Gastrocnemius medialis (tissue), 4 donors: Measurements from ENCODE around the gene MARCHF11. TPM values are rescaled to one million over a fixed set of nuclear protein-coding genes. Genes with fewer than 3 reads are reported as not detected.

Experiments
- ATAC-seq, 2 donors: fragments of 150-250 bp; one replicate each; pipeline ENCODE4 v1.9.1; 2016
- DNase-seq, 2 donors: peaks; one replicate each; pipeline ENCODE4 v3.0.0-alpha.2; 2019
- H3K27ac ChIP-seq, 4 donors: fragments of 200-600 bp; sonication (generic); 1 replicate in 1 of 4; 2 replicates in 3 of 4; pipeline ENCODE4 v1.5.1; 2016 to 2018; ENCODE audit warnings: mild to moderate bottlenecking in 2 of 4, moderate library complexity in 1 of 4
- H3K27me3 ChIP-seq, 3 donors: fragments of 200-600 bp; sonication (generic) in 2 of 3; 1 replicate in 1 of 3; 2 replicates in 2 of 3; pipeline versions ENCODE4 v1.5.1 to v1.6.0; 2016 to 2019; ENCODE audit warnings: mild to moderate bottlenecking in 1 of 3, moderate library complexity in 1 of 3
- H3K36me3 ChIP-seq, 2 donors: fragments of 200-600 bp; sonication (generic) in 1 of 2; one replicate each; pipeline ENCODE4 v1.5.1; 2017 to 2018
- H3K4me1 ChIP-seq, 2 donors: fragments of 200-600 bp; sonication (generic) in 1 of 2; one replicate each; pipeline ENCODE4 v1.5.1; 2016 to 2017; ENCODE audit warnings: mild to moderate bottlenecking in 2 of 2
- H3K4me3 ChIP-seq, 4 donors: fragments of 200-600 bp; sonication (generic) in 3 of 4; 1 replicate in 1 of 4; 2 replicates in 3 of 4; pipeline ENCODE4 v1.5.1; 2016 to 2019; ENCODE audit warnings: mild to moderate bottlenecking in 2 of 4
- H3K9me3 ChIP-seq, 3 donors: fragments of 200-600 bp; sonication (generic) in 2 of 3; 1 replicate in 1 of 3; 2 replicates in 2 of 3; pipeline ENCODE4 v1.5.1; 2016 to 2019
- CTCF ChIP-seq, 5 experiments: fragments of 450-650 bp in 3 of 5; fragments of 200-600 bp in 2 of 5; sonication (generic) in 2 of 5; IDR thresholded peaks in 4 of 5; conservative IDR thresholded peaks in 1 of 5; 1 replicate in 4 of 5; 2 replicates in 1 of 5; pipeline ENCODE4 v1.5.1; 2016 to 2019; ENCODE audit warnings: antibody characterized with exemption in 5 of 5, mild to moderate bottlenecking in 3 of 5, moderate library complexity in 3 of 5
- POLR2A ChIP-seq, 2 donors: fragments of 450-650 bp; IDR thresholded peaks; one replicate each; pipeline ENCODE4 v1.6.1; 2017; ENCODE audit warnings: antibody characterized with exemption in 2 of 2, mild to moderate bottlenecking in 2 of 2, moderate library complexity in 2 of 2
- in situ Hi-C, 4 donors: fragments of 200-750 bp; cut with MboI; loops; one replicate each; pipeline versions ENCODE4 v1.15.0 to v1.8.0; 2017; ENCODE audit warnings: low sequenced_read_pairs in 4 of 4
- intact Hi-C: fragments of 100-400 bp; cut with DNase I; formaldehyde crosslinking; loops from one replicate; pipeline ENCODE4 v1.15.1; 2023; ENCODE audit warnings: low total_unique reads
- total RNA-seq, 4 donors: library from RNA; depleted of rRNA; stranded (reverse); fragments of >200 nt; gene quantifications; one replicate each; pipeline versions ENCODE4 v1.1.0 to v1.2.3, GENCODE V29; 2016

MARCHF11 gene
- total RNA-seq, 4 donors from 2014 or later = not detected

- H3K27ac ChIP-seq = no peak overlapping the region
- in situ Hi-C loops = no loop called here
- ATAC-seq (no peak), DNase-seq (no peak)
- no peaks in the 10 kb centered on the region for H3K36me3 ChIP-seq
- no peaks in the 10 kb centered on the region for H3K4me1 ChIP-seq
- no peak overlapping the region for H3K4me3 ChIP-seq
- TF ChIP-seq CTCF (IDR thresholded peaks at IDR 0.05 in 4 of 5, conservative IDR thresholded peaks at IDR 0.05 in 1 of 5) (no peak), POLR2A (IDR thresholded peaks at IDR 0.05) (no peak)
- intact Hi-C loops = no loop called here
- no peaks in the 10 kb centered on the region for H3K9me3 ChIP-seq
- H3K27me3 ChIP-seq = peaks cover 14 to 36% (median 32%) of the 10 kb centered on the region in 3 donors
These were observed 571 bp upstream of the MARCHF11 start for GRCh38 chr5:16179936-16180788.

- no peak for DNase-seq
These were observed 732 bp downstream of the MARCHF11 start for GRCh38 chr5:16178745-16179372.

DNA sequence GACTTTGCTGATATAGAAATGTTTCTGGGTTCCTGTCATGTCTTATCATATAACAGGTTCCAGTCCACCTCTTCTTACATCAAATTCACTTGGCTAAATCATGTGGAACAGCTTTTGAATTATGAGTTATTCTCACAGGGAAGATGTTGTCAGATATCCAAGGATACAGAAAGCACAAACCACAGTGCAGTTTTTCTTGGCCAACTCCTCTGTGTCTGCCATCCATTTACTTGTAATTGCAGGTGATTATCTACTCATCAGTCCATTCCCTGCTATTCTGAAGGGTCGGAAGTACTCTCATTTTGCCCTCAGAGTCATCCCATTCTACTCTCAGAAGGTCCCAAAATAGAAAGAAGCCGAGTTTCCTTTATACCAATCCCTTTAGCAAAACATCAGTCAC is 10.0 kb downstream of the MARCHF11 start:
- Histone ChIP-seq H3K9me3 (no peaks in the 10 kb centered on the region), H3K4me1 (no peaks in the 10 kb centered on the region), H3K36me3 (no peaks in the 10 kb centered on the region), H3K27me3 (peaks cover 0 to 3% (median 3%) of the 10 kb centered on the region in 3 donors), H3K27ac (no peak overlapping the region), H3K4me3 (no peak overlapping the region)
- DNase-seq = no peak
- intact Hi-C loops = no loop called here
- ATAC-seq = no peak
- no peak for TF ChIP-seq POLR2A (IDR thresholded peaks at IDR 0.05)
- no peak for TF ChIP-seq CTCF (IDR thresholded peaks at IDR 0.05 in 4 of 5, conservative IDR thresholded peaks at IDR 0.05 in 1 of 5)
- in situ Hi-C loops = loop anchor here in 1 of 4 donors (25.0 kb wide), 1 partner anchor 268 kb away; no protein-coding TSS in a partner anchor

More at GRCh38 chr5:16178745-16179372, 732 bp downstream of the MARCHF11 start:
- intact Hi-C loops = no loop called here
- no peak for ATAC-seq
- Histone ChIP-seq H3K27ac (no peak overlapping the region), H3K4me3 (no peak overlapping the region), H3K9me3 (no peaks in the 10 kb centered on the region), H3K4me1 (no peaks in the 10 kb centered on the region), H3K36me3 (no peaks in the 10 kb centered on the region), H3K27me3 (peaks cover 14 to 36% (median 36%) of the 10 kb centered on the region in 3 donors)
- in situ Hi-C loops = no loop called here
- TF ChIP-seq CTCF (IDR thresholded peaks at IDR 0.05 in 4 of 5, conservative IDR thresholded peaks at IDR 0.05 in 1 of 5) = no peak
- no peak for TF ChIP-seq POLR2A (IDR thresholded peaks at IDR 0.05)

DNA sequence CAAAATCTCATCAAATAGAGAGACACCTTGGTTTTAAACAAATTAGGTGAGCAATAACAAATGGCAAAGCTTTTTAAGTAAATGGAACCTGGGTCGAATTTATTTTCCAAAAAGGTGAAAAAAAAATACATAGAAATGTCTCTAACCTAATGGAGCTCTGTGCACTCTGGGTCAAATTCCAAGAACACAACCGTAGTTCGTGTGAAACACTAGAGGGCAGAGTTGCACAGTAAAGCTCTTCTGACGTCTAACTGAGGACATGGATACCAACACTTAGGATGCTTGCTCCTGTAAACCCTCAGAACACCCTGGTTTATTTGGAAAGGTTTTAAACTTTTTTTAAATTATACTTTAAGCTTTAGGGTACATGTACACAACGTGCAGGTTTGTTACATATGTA is 18.9 kb downstream of the MARCHF11 start:
- in situ Hi-C loops = loop anchor here in 1 of 4 donors (25.0 kb wide), 1 partner anchor 277 kb away; no protein-coding TSS in a partner anchor
- Histone ChIP-seq H3K4me1 (no peaks in the 10 kb centered on the region), H3K36me3 (no peaks in the 10 kb centered on the region), H3K27me3 (no peaks in the 10 kb centered on the region), H3K27ac (no peak overlapping the region), H3K9me3 (no peaks in the 10 kb centered on the region), H3K4me3 (no peak overlapping the region)
- DNase-seq = no peak
- peak in 3 of 5 experiments; percentile 32 to 54 (median 47) for TF ChIP-seq CTCF (IDR thresholded peaks at IDR 0.05 in 4 of 5, conservative IDR thresholded peaks at IDR 0.05 in 1 of 5)
- TF ChIP-seq POLR2A (IDR thresholded peaks at IDR 0.05) = no peak
- ATAC-seq = peak in 1 of 2 donors; percentile 71
- intact Hi-C loops = loop anchor here (2.0 kb wide), 1 partner anchor 296 kb away; no protein-coding TSS in a partner anchor
